Measurements from ENCODE around the gene BSN.

The BSN gene

GRCh38 chr3:49706456-49707112 is 152.3 kb downstream of the BSN start:
- Histone ChIP-seq H3K9me3 (ENCODE audit: control insufficient read depth in 2 of 2, low read length in 2 of 2) (no peaks in the 10 kb centered on the region), H3K27ac (ENCODE audit: low read length) (no peak overlapping the region), H3K4me3 (ENCODE audit: low read length in 2 of 2) (no peak overlapping the region), H3K4me1 (ENCODE audit: control insufficient read depth, insufficient read depth, low read length) (no peaks in the 10 kb centered on the region), H3K27me3 (ENCODE audit: control insufficient read depth in 1 of 2, insufficient read depth in 2 of 2, low read length in 2 of 2) (no peaks in the 10 kb centered on the region), H3K9ac (ENCODE audit: low read length in 2 of 2) (no peak overlapping the region), H3K36me3 (ENCODE audit: control insufficient read depth in 2 of 2, insufficient read depth in 2 of 2, low read length in 2 of 2) (peaks cover 4 to 20% of the 10 kb centered on the region in 2 donors)

DNA sequence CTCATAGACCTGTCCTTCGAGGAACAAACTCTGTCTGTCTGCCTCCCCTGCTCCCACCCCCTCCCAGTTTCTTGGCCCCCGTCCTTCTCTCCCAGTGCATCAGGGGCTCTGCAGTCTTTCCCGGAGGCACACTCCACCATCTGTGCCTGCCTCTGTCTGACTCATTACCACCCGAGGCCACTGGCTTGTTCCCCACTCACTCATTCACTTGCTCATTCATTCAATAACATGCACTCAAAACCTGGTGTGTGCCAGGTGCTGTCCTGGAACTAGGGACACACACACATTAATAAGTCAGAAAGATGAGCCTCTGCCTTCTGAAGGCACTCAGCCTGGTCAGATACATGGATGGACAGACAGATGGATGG is 152.8 kb downstream of the BSN start:
- no peak overlapping the region for H3K9ac ChIP-seq (ENCODE audit: low read length in 2 of 2)
- H3K27ac ChIP-seq (ENCODE audit: low read length) = no peak overlapping the region
- H3K36me3 ChIP-seq (ENCODE audit: control insufficient read depth in 2 of 2, insufficient read depth in 2 of 2, low read length in 2 of 2) = peaks cover 4 to 18% of the 10 kb centered on the region in 2 donors
- no peaks in the 10 kb centered on the region for H3K4me1 ChIP-seq (ENCODE audit: control insufficient read depth, insufficient read depth, low read length)
- no peak overlapping the region for H3K4me3 ChIP-seq (ENCODE audit: low read length in 2 of 2)
- no peaks in the 10 kb centered on the region for H3K9me3 ChIP-seq (ENCODE audit: control insufficient read depth in 2 of 2, low read length in 2 of 2)
- H3K27me3 ChIP-seq (ENCODE audit: control insufficient read depth in 1 of 2, insufficient read depth in 2 of 2, low read length in 2 of 2) = no peaks in the 10 kb centered on the region

- H3K4me3 ChIP-seq (ENCODE audit: low read length in 2 of 2) = no peak overlapping the region
- H3K9ac ChIP-seq (ENCODE audit: low read length in 2 of 2) = no peak overlapping the region
- peaks cover 4 to 22% of the 10 kb centered on the region in 2 donors for H3K36me3 ChIP-seq (ENCODE audit: control insufficient read depth in 2 of 2, insufficient read depth in 2 of 2, low read length in 2 of 2)
- H3K27ac ChIP-seq (ENCODE audit: low read length) = no peak overlapping the region
- H3K9me3 ChIP-seq (ENCODE audit: control insufficient read depth in 2 of 2, low read length in 2 of 2) = no peaks in the 10 kb centered on the region
- H3K27me3 ChIP-seq (ENCODE audit: control insufficient read depth in 1 of 2, insufficient read depth in 2 of 2, low read length in 2 of 2) = no peaks in the 10 kb centered on the region
- no peaks in the 10 kb centered on the region for H3K4me1 ChIP-seq (ENCODE audit: control insufficient read depth, insufficient read depth, low read length)
Measured at GRCh38 chr3:49709852-49710251, 155.6 kb downstream of the BSN start.

DNA sequence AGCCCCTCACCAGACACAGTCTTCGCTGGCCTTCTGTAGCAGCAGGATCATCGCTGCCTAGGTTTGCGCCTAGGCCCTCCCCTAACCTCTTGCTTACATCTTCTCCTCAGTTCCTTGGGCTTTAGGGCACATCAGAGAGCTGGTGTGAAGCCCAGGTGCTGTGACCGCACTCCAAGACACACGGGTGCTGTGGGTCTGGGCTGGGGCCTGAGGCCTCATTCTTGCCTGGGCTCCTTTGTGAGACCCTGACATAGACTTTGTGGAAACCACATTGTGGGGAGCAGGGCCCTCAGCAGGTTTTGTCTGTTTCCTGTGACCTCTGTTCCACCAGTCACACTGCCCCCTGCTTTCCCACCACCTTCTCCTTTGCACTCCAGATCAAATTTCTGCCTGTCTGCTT is 157.2 kb downstream of the BSN start:
- Histone ChIP-seq H3K27ac (ENCODE audit: low read length) (no peak overlapping the region), H3K4me3 (ENCODE audit: low read length in 2 of 2) (no peak overlapping the region), H3K4me1 (ENCODE audit: control insufficient read depth, insufficient read depth, low read length) (no peaks in the 10 kb centered on the region), H3K27me3 (ENCODE audit: control insufficient read depth in 1 of 2, insufficient read depth in 2 of 2, low read length in 2 of 2) (no peaks in the 10 kb centered on the region), H3K9me3 (ENCODE audit: control insufficient read depth in 2 of 2, low read length in 2 of 2) (no peaks in the 10 kb centered on the region), H3K36me3 (ENCODE audit: control insufficient read depth in 2 of 2, insufficient read depth in 2 of 2, low read length in 2 of 2) (peaks cover 14 to 27% of the 10 kb centered on the region in 2 donors), H3K9ac (ENCODE audit: low read length in 2 of 2) (no peak overlapping the region)

- no peak overlapping the region for H3K9ac ChIP-seq (ENCODE audit: low read length in 2 of 2)
- H3K4me1 ChIP-seq (ENCODE audit: control insufficient read depth, insufficient read depth, low read length) = no peaks in the 10 kb centered on the region
- H3K4me3 ChIP-seq (ENCODE audit: low read length in 2 of 2) = no peak overlapping the region
- H3K9me3 ChIP-seq (ENCODE audit: control insufficient read depth in 2 of 2, low read length in 2 of 2) = no peaks in the 10 kb centered on the region
- no peak overlapping the region for H3K27ac ChIP-seq (ENCODE audit: low read length)
- H3K27me3 ChIP-seq (ENCODE audit: control insufficient read depth in 1 of 2, insufficient read depth in 2 of 2, low read length in 2 of 2) = no peaks in the 10 kb centered on the region
- peaks cover 14 to 30% of the 10 kb centered on the region in 2 donors for H3K36me3 ChIP-seq (ENCODE audit: control insufficient read depth in 2 of 2, insufficient read depth in 2 of 2, low read length in 2 of 2)
Measured at GRCh38 chr3:49712166-49712565, 157.9 kb downstream of the BSN start.

DNA sequence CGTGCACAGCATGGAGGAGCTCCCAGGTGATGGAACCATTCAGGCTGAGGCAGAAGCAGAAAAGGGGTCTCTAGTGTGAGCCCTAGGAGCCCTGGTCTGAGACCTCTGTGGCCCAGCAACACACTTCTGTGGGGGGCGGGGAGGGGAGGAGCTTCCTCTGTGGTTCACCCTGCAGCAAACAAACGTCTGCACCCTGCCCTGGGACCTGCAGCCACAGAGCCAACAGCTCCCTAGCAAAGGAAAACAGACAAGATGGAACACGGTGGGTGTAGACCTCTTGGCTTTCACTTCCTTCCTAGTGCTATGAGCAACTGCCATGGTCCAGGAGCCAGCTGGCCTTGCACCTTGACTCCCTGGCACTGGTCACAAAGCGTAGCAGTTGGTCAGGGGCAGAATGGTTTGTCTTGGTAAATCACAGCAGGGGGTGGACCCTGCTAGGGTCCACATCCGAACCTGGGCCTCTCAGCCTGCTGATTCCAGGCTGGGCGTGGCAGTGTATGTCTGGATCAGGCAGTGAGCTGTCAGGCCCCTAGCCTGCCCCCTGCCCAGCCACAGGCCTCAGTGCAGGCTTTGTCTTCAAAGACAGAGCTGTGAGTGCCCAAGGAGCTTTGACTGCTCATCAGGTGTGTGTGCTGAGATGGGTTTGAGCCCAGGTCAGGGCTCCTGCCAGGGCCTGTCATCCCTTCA is 158.5 kb downstream of the BSN start:
- Histone ChIP-seq H3K36me3 (ENCODE audit: control insufficient read depth in 2 of 2, insufficient read depth in 2 of 2, low read length in 2 of 2) (peaks cover 14 to 29% of the 10 kb centered on the region in 2 donors), H3K9ac (ENCODE audit: low read length in 2 of 2) (no peak overlapping the region), H3K9me3 (ENCODE audit: control insufficient read depth in 2 of 2, low read length in 2 of 2) (no peaks in the 10 kb centered on the region), H3K27ac (ENCODE audit: low read length) (no peak overlapping the region), H3K4me3 (ENCODE audit: low read length in 2 of 2) (no peak overlapping the region), H3K27me3 (ENCODE audit: control insufficient read depth in 1 of 2, insufficient read depth in 2 of 2, low read length in 2 of 2) (no peaks in the 10 kb centered on the region), H3K4me1 (ENCODE audit: control insufficient read depth, insufficient read depth, low read length) (no peaks in the 10 kb centered on the region)

- Histone ChIP-seq H3K9me3 (ENCODE audit: control insufficient read depth in 2 of 2, low read length in 2 of 2) (no peaks in the 10 kb centered on the region), H3K27ac (ENCODE audit: low read length) (no peak overlapping the region), H3K9ac (ENCODE audit: low read length in 2 of 2) (no peak overlapping the region), H3K4me1 (ENCODE audit: control insufficient read depth, insufficient read depth, low read length) (peaks cover 3% of the 10 kb centered on the region), H3K36me3 (ENCODE audit: control insufficient read depth in 2 of 2, insufficient read depth in 2 of 2, low read length in 2 of 2) (peaks cover 10 to 29% of the 10 kb centered on the region in 2 donors), H3K27me3 (ENCODE audit: control insufficient read depth in 1 of 2, insufficient read depth in 2 of 2, low read length in 2 of 2) (peaks cover 0 to 1% of the 10 kb centered on the region in 2 donors), H3K4me3 (ENCODE audit: low read length in 2 of 2) (no peak overlapping the region)
Measured at GRCh38 chr3:49713336-49714105, 159.2 kb downstream of the BSN start.

DNA sequence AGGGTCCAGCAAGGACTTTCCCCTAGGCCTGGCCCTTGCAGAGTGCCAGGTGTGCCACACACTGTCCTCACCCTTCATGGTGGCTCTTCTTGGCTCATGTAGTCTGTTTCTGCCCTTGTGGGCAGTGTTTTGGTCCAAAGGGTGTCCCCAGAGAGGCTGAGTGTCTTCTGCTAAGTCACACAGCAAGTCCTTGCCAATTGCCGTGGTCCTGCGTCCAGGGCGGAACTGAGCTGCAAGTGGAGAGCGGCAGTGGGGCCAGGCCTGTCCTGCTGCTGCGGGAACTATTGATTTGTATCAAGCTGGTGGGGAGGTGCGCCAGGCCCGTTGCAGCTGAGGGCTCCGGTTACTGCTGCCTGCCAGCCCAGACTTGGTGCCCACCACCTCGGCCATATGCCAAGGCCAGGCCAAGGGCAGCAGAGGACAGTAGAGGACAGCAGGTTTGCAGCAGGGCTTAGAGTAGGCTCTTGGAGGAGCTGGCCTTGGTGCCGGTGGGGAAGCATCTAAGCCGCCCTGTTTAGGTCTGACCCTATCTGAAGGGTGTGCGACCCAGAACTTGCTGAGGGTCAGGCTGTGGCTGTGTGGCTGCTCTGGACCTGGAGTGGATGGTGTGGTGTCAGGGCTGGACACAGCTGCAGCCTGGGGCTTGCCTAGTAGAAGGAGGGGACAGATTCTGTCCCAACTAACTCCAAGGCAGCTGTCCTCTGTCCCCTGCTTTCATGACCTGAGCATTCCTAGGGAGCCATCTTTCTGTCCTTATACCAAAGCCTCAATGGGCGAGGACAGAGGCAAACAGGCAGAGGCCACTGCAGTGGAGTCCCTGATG is 160.7 kb downstream of the BSN start:
- Histone ChIP-seq H3K4me1 (ENCODE audit: control insufficient read depth, insufficient read depth, low read length) (peaks cover 13% of the 10 kb centered on the region), H3K27me3 (ENCODE audit: control insufficient read depth in 1 of 2, insufficient read depth in 2 of 2, low read length in 2 of 2) (peaks cover 0 to 3% of the 10 kb centered on the region in 2 donors), H3K4me3 (ENCODE audit: low read length in 2 of 2) (no peak overlapping the region), H3K9me3 (ENCODE audit: control insufficient read depth in 2 of 2, low read length in 2 of 2) (no peaks in the 10 kb centered on the region), H3K27ac (ENCODE audit: low read length) (no peak overlapping the region), H3K36me3 (ENCODE audit: control insufficient read depth in 2 of 2, insufficient read depth in 2 of 2, low read length in 2 of 2) (peaks cover 10 to 29% of the 10 kb centered on the region in 2 donors), H3K9ac (ENCODE audit: low read length in 2 of 2) (no peak overlapping the region)

DNA sequence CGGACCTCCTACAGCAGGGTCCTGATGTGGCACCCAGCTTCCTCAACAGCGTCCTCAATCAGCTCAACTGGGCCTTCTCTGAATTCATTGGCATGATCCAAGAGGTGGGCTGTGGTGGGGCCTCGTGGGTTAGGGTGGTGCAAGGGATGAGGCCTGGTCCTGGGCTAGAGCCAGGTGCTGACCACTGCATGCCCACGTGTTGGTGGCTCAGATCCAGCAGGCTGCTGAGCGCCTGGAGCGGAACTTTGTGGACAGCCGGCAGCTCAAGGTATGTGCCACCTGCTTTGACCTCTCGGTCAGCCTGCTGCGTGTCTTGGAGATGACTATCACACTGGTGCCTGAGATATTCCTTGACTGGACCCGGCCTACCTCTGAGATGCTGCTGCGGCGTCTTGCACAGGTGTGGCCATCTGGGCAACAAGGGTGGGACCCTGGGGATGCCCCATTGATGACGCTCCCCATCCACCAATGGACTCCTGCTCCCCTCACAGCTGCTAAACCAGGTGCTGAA is 161.4 kb downstream of the BSN start:
- H3K9ac ChIP-seq (ENCODE audit: low read length in 2 of 2) = no peak overlapping the region
- peaks cover 0 to 3% of the 10 kb centered on the region in 2 donors for H3K27me3 ChIP-seq (ENCODE audit: control insufficient read depth in 1 of 2, insufficient read depth in 2 of 2, low read length in 2 of 2)
- no peak overlapping the region for H3K4me3 ChIP-seq (ENCODE audit: low read length in 2 of 2)
- no peaks in the 10 kb centered on the region for H3K9me3 ChIP-seq (ENCODE audit: control insufficient read depth in 2 of 2, low read length in 2 of 2)
- H3K36me3 ChIP-seq (ENCODE audit: control insufficient read depth in 2 of 2, insufficient read depth in 2 of 2, low read length in 2 of 2) = peaks cover 10 to 29% of the 10 kb centered on the region in 2 donors
- no peak overlapping the region for H3K27ac ChIP-seq (ENCODE audit: low read length)
- peaks cover 13% of the 10 kb centered on the region for H3K4me1 ChIP-seq (ENCODE audit: control insufficient read depth, insufficient read depth, low read length)

DNA sequence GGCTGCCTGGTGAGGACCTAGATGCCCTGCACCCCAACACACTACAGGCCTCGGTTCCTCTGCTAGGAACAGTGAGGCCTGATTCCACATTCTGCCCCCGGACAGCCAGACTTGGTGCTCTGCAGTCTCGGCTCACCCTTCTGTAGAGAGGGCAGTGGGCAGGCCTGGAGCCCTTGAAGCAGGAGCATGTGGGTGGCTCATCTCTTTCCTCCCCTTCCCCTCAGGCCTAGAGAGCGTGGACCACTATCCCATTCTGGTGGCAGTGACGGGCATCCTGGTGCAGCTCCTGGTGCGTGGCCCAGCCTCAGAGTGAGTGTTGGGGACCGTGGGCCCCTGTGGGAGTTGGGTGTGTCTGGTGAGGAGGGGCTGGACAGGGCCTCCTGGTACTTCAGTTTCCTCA is 161.9 kb downstream of the BSN start:
- H3K36me3 ChIP-seq (ENCODE audit: control insufficient read depth in 2 of 2, insufficient read depth in 2 of 2, low read length in 2 of 2) = peaks cover 10 to 31% of the 10 kb centered on the region in 2 donors

More for the DNA sequence above, 161.9 kb downstream of the BSN start:
- Histone ChIP-seq H3K4me1 (ENCODE audit: control insufficient read depth, insufficient read depth, low read length) (peaks cover 13% of the 10 kb centered on the region), H3K27ac (ENCODE audit: low read length) (no peak overlapping the region), H3K4me3 (ENCODE audit: low read length in 2 of 2) (no peak overlapping the region), H3K27me3 (ENCODE audit: control insufficient read depth in 1 of 2, insufficient read depth in 2 of 2, low read length in 2 of 2) (peaks cover 0 to 3% of the 10 kb centered on the region in 2 donors), H3K9me3 (ENCODE audit: control insufficient read depth in 2 of 2, low read length in 2 of 2) (no peaks in the 10 kb centered on the region), H3K9ac (ENCODE audit: low read length in 2 of 2) (no peak overlapping the region)
